Measurements from ENCODE around the gene RRP1B.

GRCh38 chr21:43658769-43659135 is 608 bp upstream of the RRP1B start:
- TF ChIP-seq, protein P1, sequence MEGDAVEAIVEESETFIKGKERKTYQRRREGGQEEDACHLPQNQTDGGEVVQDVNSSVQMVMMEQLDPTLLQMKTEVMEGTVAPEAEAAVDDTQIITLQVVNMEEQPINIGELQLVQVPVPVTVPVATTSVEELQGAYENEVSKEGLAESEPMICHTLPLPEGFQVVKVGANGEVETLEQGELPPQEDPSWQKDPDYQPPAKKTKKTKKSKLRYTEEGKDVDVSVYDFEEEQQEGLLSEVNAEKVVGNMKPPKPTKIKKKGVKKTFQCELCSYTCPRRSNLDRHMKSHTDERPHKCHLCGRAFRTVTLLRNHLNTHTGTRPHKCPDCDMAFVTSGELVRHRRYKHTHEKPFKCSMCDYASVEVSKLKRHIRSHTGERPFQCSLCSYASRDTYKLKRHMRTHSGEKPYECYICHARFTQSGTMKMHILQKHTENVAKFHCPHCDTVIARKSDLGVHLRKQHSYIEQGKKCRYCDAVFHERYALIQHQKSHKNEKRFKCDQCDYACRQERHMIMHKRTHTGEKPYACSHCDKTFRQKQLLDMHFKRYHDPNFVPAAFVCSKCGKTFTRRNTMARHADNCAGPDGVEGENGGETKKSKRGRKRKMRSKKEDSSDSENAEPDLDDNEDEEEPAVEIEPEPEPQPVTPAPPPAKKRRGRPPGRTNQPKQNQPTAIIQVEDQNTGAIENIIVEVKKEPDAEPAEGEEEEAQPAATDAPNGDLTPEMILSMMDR (IDR thresholded peaks at IDR 0.05), result no peak
- no peak for TF ChIP-seq POLR2A (IDR thresholded peaks at IDR 0.05)
